HG02973 (cell line): ENCODE measurements around the gene CPVL.
"Not testable (repeated sequence)": the region's sequence is repeated elsewhere in the genome, so short reads cannot be mapped to it uniquely, and the experiment has no call there.

Experiments used
- ATAC-seq: cut with Tn5 transposase; IDR thresholded peaks from one replicate; pipeline ENCODE4 v1.9.1; 2021; ENCODE audit warnings: moderate library complexity; ENCODE audit not compliant: unreplicated experiment

The CPVL gene

DNA sequence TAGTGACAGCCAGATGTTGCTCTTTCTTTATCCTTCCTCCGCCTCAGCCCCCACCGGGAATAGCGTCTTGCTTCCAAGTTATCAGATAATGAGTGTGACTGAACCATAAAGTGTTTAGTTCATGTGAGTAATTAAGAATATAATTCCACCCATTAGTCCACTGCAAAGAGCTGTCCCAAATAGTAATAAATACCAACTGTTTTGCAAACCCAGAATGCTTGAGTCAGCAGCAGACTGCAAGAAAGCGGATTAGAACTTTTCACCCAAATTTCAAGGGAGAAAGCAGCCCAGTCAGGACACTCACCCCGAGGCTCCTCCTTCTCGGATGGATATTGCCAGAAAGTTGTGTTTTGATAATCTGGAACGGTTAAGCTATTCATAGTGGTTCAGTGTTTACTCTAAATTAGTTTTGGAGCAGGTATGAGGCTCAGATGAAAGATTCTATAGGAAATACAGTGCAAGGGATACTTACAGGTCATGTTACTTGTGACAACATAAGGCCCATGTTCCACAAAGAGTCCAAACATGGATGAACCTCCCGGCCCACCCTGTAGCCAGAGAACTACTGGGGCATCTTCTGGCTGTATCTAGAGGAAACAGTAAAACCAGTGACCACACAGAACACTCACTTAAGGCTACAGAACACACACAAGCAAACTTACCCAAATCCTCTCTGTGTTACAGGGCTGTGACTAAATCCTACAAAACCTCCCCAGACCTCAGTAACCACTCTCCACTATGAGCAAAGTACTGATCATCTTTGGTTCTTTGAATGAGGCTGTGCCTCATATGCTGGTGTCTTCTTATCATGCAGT lies 50.5 kb downstream of the CPVL start:
- no peak for ATAC-seq

GRCh38 chr7:29093091-29093490 lies 53.2 kb downstream of the CPVL start:
- ATAC-seq: not testable (repeated sequence)

DNA sequence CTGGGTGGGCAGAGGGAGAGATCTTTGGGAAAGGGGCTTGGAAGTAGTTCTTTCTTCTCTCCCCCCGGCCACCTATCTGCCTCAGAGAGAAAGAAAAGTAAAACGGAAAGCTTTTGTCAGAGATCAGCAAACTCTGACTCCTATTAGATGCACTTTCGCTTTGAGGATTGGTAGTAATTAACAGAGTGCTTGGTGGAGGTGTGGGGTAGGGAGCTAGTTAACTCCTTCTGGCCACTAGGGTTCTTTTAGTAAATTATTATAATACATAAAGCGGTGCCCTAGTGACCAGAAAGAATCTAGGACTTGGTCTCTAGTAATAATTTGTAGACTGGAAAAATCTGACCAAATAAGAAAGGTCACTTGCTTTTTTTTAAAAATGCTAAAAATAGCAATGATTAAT lies 54.6 kb downstream of the CPVL start:
- ATAC-seq: peak; percentile 99

DNA sequence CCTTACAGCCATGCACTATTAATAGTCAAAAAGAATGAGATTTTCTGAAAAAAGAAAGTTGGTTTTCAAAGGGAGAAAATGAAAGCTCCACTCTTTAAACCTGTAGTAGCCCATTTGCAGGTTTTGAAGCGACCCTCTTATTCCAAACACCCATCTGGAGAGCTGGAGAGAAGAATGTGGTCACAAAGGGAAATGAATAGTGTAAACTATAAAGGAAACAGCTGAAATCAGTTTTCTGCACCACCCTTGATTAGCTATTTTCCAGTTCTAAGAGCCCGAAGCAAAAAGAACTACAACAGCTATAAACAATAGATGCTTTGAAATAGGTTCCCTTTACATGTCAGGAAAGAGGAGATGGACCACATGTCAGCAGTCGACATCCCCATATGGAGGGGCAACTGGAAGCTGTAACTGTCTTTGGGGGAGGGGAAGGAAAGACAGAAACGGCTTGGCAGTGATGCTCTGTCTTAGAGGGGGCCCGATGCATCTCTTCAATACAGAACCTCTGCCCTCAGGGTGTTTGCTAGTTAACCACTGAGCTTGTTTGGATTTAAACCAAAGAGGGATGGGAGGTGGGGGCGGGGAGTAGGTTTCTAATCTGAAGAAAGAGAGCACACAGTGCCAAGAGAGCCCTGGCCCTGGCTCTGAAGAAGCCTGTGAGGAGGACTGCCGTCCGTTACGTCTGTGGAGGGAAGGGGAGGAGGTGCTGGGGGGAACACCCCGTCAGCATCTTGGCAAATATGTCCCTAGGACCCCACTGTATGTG lies 55.3 kb downstream of the CPVL start:
- peak; percentile 30 for ATAC-seq

GRCh38 chr7:29090151-29090805 lies 56.1 kb downstream of the CPVL start:
- no peak for ATAC-seq

- ATAC-seq: no peak
Observed at GRCh38 chr7:29087840-29088170, 58.5 kb downstream of the CPVL start.

DNA sequence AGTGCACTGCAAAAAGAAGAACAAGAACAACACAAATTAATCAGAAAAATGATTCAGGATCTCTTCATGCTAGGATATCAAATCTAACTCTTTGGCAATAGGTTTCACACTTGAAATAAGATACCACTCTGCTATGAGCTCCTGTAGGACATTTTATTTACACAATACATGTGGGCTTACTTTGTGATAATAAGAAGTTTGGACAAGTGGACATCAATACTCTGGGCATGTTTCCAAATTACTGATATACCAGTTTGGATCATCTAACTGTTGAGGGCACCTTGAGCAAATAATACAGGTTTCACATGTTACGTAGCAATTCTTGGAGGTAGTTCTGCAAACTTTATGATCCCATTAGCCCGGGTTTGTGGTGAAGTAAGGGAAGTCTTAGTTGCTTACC lies 59.8 kb downstream of the CPVL start:
- no peak for ATAC-seq

- peak; percentile 82 for ATAC-seq
Observed at GRCh38 chr7:29084832-29085231, 61.5 kb downstream of the CPVL start.

DNA sequence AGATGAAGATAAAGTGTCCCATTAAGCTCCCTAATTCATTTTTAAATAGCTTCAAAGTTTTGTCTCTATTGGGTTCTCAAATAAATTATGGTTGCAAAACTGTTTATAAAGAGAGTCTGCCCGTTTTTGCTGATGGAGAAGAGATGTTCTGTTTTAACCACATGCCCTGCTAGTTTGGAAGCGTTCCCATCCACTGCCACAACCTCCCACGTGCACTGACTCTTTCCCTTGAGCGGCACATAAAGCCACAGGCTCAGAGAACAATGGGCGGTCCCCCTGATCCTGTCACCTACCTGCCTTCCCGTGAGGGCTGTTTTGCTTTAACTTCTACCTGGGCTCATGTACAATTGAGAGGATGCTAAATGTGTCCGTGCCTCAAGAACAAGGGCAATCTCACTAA lies 65.5 kb downstream of the CPVL start:
- ATAC-seq: no peak

DNA sequence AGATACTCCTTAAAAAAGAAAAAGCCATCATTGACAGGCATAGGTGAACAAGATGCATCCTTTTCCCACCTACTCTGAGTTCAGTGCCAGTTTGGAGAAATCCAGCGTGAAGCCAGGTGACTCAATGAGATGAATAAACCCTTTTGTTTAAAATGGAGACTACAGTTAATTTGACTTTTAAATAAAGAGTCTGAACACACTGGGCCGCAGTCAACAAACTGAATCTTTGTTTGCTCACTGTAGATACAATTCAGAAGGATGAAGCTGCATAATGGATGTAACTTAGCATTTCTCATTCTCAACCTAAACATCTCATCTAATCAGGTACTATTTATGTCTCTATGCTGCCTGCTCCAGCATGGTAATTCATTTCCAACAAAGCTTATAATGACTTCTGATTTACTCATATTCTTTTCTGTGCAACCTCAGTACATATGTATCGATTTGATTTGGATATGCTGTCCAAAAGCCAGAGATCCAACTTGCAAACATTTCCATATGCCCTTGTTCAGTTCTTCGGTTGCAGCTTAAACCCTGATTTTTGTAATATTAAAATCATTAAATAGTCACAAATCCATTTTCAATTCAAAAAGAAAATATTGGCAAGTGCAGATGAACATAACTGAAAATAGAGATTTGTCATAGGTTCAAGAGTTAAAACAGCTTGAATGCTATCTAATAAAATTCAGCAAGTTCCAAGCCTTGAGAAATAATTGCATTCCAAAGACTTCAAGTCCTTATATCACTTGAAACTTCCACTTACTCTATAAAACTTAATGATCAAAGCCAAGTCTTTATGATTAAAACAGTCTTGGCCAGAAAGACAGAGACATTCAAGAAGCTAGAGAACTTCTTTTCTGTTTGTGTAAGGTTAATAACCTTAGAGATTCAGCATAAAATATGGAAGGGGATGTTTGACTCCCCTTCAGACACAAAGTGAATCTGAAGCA lies 67.8 kb downstream of the CPVL start:
- ATAC-seq: no peak

DNA sequence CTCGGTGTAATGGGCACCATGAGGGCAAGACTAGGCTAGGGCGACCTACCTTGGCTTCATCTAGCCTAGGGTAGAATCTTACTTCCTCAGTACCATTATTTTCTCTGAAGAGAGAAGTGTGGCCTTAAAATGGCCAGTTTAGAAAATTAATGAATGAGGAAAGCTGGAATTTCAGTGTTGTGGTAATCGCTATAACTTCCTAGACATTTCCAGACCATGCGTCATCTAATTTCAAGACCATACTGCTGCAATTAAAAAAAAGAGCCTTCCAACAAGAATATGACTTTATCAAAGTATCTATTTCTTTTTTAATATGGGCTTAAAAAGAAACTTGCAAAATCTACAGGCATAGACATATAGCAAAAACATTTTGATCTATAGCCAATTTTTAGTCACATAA lies 68.5 kb downstream of the CPVL start:
- ATAC-seq: no peak

GRCh38 chr7:29077176-29077575 lies 69.2 kb downstream of the CPVL start:
- no peak for ATAC-seq

GRCh38 chr7:29076631-29077030 lies 69.7 kb downstream of the CPVL start:
- ATAC-seq: no peak

DNA sequence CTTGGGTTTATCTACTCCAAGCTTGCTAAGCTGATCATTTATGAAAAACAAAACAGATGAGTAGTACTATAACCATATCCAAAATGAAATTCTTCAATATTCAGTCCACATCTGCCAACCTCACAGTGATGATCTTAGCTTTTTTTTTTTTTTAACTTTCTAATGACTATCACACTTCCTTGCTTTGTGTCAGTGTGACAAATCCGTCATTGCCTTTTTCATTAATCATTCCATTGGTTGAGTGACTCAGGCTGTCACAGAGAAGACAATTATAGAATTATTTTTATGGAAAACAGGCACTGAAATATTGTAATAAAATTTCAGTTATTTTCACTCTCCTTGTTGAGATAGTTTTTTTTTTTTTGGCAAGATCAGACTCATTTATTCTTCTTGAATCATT lies 70.7 kb downstream of the CPVL start:
- no peak for ATAC-seq

GRCh38 chr7:29071203-29071874 lies 75.0 kb downstream of the CPVL start:
- no peak for ATAC-seq

- ATAC-seq: no peak
Observed at GRCh38 chr7:29066641-29067040, 79.7 kb downstream of the CPVL start.

- no peak for ATAC-seq
Observed at GRCh38 chr7:29065181-29065857, 81.0 kb downstream of the CPVL start.

- no peak for ATAC-seq
Observed at GRCh38 chr7:29063872-29064271, 82.5 kb downstream of the CPVL start.

GRCh38 chr7:29063236-29063635 lies 83.1 kb downstream of the CPVL start:
- ATAC-seq: no peak
